C4-2B (cell line): Measurements from ENCODE around the gene MUC6.

Experiments used
- H3K27ac ChIP-seq: fragments of 450-650 bp; 2 replicates; pipeline ENCODE4 v1.5.1; 2017
- ZFX ChIP-seq: fragments of 450-650 bp; IDR thresholded peaks from 2 replicates; pipeline ENCODE4 v1.6.1; 2017
- TF ChIP-seq, protein P1 (sequence below): fragments of 450-650 bp; conservative IDR thresholded peaks from 2 replicates; pipeline ENCODE4 v1.5.1; 2017; ENCODE audit warnings: mild to moderate bottlenecking

The MUC6 gene

DNA sequence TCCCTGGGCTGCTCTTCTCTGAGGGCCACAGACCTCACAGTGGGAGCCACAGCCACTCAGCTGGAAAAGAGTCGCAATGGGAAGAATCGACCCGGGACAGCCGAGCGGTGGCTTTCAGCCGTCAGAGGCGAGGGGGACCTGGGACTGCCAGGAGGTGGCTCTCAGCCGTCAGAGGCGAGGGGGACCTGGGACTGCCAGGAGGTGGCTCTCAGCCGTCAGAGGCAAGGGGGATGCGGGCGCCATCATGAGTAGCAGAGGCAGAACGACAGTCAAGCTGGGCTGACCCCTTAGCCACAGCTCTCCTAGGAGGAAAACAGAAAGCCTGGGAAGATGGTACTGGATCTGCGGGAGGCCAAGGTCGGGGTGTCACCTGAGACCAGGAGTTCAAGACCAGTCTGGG is 23.2 kb upstream of the MUC6 start:
- H3K27ac ChIP-seq: no peak overlapping the region
- TF ChIP-seq, protein P1, sequence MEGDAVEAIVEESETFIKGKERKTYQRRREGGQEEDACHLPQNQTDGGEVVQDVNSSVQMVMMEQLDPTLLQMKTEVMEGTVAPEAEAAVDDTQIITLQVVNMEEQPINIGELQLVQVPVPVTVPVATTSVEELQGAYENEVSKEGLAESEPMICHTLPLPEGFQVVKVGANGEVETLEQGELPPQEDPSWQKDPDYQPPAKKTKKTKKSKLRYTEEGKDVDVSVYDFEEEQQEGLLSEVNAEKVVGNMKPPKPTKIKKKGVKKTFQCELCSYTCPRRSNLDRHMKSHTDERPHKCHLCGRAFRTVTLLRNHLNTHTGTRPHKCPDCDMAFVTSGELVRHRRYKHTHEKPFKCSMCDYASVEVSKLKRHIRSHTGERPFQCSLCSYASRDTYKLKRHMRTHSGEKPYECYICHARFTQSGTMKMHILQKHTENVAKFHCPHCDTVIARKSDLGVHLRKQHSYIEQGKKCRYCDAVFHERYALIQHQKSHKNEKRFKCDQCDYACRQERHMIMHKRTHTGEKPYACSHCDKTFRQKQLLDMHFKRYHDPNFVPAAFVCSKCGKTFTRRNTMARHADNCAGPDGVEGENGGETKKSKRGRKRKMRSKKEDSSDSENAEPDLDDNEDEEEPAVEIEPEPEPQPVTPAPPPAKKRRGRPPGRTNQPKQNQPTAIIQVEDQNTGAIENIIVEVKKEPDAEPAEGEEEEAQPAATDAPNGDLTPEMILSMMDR: no peak
- no peak for TF ChIP-seq ZFX

DNA sequence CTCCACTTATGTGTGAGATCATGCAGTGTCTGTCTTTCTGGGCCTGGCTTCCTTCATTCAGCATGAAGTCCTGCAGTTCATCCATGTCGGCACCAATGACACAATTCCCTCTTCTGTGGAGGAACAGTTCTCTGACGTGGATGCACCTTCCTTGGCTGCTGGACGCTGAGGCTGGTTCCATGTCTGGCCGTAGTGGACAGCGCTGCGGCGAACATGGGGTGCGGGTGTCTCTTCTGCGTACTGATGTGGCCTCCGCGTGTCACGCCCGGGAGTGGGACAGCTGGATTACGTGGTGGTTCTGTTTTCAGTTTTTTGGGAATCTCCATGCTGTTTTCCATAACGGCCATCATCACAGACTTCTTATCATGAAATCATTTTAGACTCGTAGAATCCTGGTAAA is 21.3 kb upstream of the MUC6 start:
- no peak overlapping the region for H3K27ac ChIP-seq
- TF ChIP-seq, protein P1: no peak
- TF ChIP-seq ZFX: no peak

DNA sequence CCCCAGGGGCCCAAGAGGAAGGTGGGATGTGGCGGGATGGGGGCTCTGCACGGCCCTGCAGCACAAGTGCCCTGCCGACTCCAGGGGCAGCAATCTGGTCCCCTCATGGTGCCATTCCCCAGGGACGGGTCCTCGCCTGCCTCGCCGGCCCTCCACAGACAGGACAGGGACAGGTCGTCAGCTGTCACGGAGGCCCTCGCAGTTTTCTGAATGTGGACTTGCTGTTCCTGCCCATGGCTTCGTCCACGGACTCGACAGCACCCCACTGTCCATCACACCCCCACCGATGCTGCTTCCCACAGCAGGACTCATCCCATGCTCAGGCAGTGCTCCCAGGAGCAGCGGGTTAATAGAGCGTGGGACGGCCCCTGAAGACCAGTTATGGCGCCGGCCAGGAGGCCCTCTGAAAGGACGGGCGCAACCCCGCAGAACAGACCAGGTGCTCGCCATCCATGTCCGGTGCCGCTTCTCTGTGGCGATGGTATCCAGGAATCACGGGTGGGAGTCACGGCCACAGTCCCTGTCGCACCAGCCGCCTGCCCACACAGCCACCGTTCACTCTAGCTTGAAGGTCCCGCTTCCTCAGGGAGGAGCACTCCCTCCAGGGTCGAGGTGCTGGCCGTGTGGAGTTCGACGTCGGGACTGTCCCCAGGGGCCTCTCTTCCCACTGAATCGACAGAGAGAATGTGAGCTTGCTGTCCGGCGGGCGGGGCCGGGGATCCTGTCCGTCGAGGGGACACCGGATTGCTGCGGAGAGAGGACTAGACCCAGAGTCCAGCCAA is 19.7 kb upstream of the MUC6 start:
- TF ChIP-seq, protein P1: no peak
- no peak for TF ChIP-seq ZFX
- peak overlapping the region; percentile 96; the same call in 1 of the 2 replicates for H3K27ac ChIP-seq

DNA sequence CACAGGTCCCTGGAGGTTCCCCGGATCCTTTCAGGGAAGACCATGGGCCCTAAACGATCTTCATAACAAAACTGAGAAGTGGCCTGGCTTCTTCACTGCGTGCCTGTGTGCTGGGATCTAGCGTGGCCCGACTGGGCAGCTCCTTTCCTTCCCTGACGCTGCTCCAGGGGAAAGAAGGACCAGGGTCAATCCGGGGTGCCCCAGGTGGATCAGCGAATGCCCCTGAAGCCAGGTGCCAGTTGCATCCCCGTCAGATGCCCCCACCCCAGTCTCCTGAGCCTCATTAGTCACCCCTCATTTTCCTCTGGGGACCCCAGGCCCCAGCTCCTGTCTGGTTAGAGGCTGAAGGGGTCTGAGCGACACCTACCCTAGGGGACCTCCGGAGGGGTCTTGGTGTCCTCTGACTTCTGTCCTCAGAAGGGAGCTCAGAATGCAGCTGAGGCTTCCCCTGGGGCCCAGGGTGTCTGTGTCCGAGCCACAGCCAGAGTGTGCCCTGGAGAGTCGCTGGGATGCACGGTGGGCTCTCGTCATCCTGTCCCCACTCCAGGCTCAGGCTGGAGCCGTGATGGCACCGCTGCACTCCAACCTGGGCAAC is 18.7 kb upstream of the MUC6 start:
- peak overlapping the region; percentile 96 for H3K27ac ChIP-seq

DNA sequence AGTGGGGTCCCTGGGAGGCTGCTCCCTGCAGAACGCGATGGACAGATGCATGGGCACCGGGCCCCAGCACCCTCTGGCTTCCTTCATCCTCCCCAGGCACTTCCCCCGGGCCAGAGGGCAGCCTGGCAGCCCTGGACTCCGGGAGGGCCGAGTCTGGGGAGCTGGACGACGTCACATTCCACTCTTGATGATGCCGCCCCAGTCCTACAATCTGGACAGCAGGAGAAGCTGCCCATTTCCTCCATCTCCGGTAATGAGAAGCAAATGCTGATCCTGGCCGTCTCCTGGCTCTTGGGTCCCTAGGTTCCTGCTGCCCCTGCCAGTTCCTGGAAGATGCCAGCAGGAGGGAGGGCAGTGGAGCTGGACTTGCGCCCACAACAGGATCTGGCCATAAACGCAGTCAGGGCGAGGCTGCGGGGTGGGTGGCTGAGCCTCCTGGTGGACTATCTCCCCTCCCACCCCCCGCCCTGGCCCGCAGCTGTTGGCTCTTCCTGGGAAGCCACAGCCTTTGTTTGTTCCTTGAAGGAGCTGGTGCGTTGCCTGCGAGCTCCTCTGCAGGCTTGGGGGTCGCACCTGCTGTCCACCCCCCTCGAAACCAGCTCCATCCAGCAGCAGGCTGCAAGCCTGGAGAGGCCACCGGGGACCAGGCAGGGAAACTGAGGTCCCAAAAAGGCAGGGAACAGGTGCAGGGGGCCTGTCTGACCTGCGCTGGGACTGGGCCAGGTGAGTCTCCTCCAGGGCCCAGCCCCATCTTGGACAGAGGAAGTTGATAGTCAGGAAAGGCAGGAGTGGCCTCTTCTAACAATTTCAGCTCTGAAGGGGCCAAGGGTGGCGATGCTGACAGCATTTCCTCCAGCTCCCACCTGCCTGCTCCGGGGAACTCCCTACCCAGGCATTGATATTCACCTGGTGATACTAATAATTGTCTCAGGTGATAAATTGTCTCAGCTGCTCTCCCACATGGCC is 17.9 kb upstream of the MUC6 start:
- H3K27ac ChIP-seq: peak overlapping the region; percentile 96
- no peak for TF ChIP-seq ZFX
- TF ChIP-seq, protein P1: no peak

More for the DNA sequence above, 18.7 kb upstream of the MUC6 start:
- TF ChIP-seq, protein P1: no peak
- no peak for TF ChIP-seq ZFX

DNA sequence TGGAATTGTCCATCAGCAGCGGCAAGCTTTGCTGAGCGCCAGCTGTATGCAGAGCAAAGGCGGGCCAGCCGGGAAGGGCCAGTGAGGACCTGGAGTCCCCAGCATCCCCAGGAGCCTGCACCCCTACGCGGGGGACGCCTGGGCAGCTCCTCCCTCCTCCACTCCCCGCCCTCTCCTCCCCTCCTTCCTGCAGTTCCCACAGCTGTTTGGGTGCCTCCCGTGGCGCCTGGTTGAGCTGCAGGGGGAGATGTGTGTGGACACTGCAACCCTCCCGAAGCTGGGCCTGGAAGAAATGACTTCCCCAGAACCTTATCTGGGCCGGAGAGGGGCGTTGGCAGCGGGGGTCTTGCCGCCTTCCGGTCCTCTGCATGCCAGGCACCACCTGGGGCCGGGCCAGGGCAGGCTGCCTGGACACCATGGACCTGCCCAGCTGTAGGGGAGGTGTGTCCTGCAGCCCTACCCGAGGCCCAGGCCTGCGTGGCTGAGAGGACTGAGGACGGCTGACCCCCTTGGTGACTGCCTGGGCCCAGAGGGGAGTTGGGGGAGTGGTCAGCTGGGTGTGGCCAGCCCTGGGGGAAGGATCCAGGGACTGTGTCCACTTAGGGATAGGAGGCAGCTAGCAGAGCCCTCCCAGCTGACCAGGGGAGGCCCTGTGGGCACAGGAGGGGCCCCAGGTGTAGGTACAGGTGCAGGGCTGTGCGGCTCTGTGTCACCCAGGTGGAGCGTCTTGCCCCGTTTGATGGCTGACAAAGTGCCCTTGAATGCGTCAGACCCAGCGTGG is 16.8 kb upstream of the MUC6 start:
- no peak for TF ChIP-seq ZFX
- TF ChIP-seq, protein P1: no peak
- peak overlapping the region; percentile 96 for H3K27ac ChIP-seq
